HepG2 (cell line): ENCODE measurements around the gene CHRNB1. TPM values are rescaled to one million over a fixed set of nuclear protein-coding genes. Genes with fewer than 3 reads are reported as not detected.

Source experiments
- ARNT2 ChIP-seq: sonication (generic); formaldehyde crosslinking; IDR thresholded peaks from 2 replicates; pipeline ENCODE4 v1.8.0; 2022; ENCODE audit warnings: mild to moderate bottlenecking, low read depth, missing genetic modification reagents, moderate library complexity
- BCL6 ChIP-seq: IDR thresholded peaks from 2 replicates; pipeline ENCODE4 v1.6.1; 2016; ENCODE audit warnings: missing genetic modification reagents, missing compliant biosample characterization
- EED ChIP-seq: sonication (generic); formaldehyde crosslinking; IDR thresholded peaks from 2 replicates; pipeline ENCODE4 v1.5.0; 2020; ENCODE audit warnings: mild to moderate bottlenecking, missing genetic modification reagents
- FLYWCH1 ChIP-seq: sonication (generic); formaldehyde crosslinking; IDR thresholded peaks from 2 replicates; pipeline ENCODE4 v1.8.1; 2023; ENCODE audit warnings: mild to moderate bottlenecking, missing genetic modification reagents
- JARID2 ChIP-seq: sonication (generic); formaldehyde crosslinking; IDR thresholded peaks from 2 replicates; pipeline ENCODE4 v1.8.1; 2023; ENCODE audit warnings: missing genetic modification reagents, inconsistent platforms; ENCODE audit not compliant: insufficient replicate concordance
- SUZ12 ChIP-seq: fragments of 150-350 bp; IDR thresholded peaks from 2 replicates; pipeline ENCODE4 v1.6.1; 2014; ENCODE audit warnings: low read depth, low read length
- ZNF138 ChIP-seq: sonication (generic); formaldehyde crosslinking; IDR thresholded peaks from 2 replicates; pipeline ENCODE4 v1.5.0; 2020; ENCODE audit warnings: mild to moderate bottlenecking, low read depth, missing genetic modification reagents
- ZNF251 ChIP-seq: sonication (generic); formaldehyde crosslinking; IDR thresholded peaks from 2 replicates; pipeline ENCODE4 v1.9.0; 2021; ENCODE audit warnings: mild to moderate bottlenecking, missing genetic modification reagents
- ZNF282 ChIP-seq: fragments of 450-650 bp; IDR thresholded peaks from 2 replicates; pipeline ENCODE4 v1.6.1; 2018; ENCODE audit not compliant: partially characterized antibody
- ZNF546 ChIP-seq: sonication (generic); formaldehyde crosslinking; conservative IDR thresholded peaks from 2 replicates; pipeline ENCODE4 v1.8.1; 2023; ENCODE audit warnings: mild to moderate bottlenecking, missing genetic modification reagents
- ZNF549 ChIP-seq: sonication (generic); formaldehyde crosslinking; IDR thresholded peaks from 2 replicates; pipeline ENCODE4 v1.5.0; 2020; ENCODE audit warnings: missing genetic modification reagents
- ZNF737 ChIP-seq: sonication (generic); formaldehyde crosslinking; IDR thresholded peaks from 2 replicates; pipeline ENCODE4 v1.5.0; 2020; ENCODE audit warnings: missing genetic modification reagents, mild to moderate bottlenecking, borderline replicate concordance
- ZNF75D ChIP-seq: sonication (generic); formaldehyde crosslinking; IDR thresholded peaks from 2 replicates; pipeline ENCODE4 v1.8.1; 2023; ENCODE audit warnings: missing genetic modification reagents, mild to moderate bottlenecking, borderline replicate concordance
- ZNF83 ChIP-seq: sonication (generic); formaldehyde crosslinking; IDR thresholded peaks from 2 replicates; pipeline ENCODE4 v1.4.0; 2020; ENCODE audit warnings: missing genetic modification reagents, mild to moderate bottlenecking, borderline replicate concordance
- ZNF850 ChIP-seq: sonication (generic); formaldehyde crosslinking; conservative IDR thresholded peaks from 2 replicates; pipeline ENCODE4 v1.9.0; 2021; ENCODE audit warnings: mild to moderate bottlenecking, missing genetic modification reagents
- ZSCAN25 ChIP-seq: sonication (generic); formaldehyde crosslinking; IDR thresholded peaks from 2 replicates; pipeline ENCODE4 v1.8.0; 2022; ENCODE audit warnings: mild to moderate bottlenecking, missing genetic modification reagents
- ZSCAN29 ChIP-seq: sonication (generic); formaldehyde crosslinking; conservative IDR thresholded peaks from 2 replicates; pipeline ENCODE4 v1.4.0; 2020; ENCODE audit warnings: mild to moderate bottlenecking, missing genetic modification reagents
- ZZZ3 ChIP-seq: sonication (generic); formaldehyde crosslinking; IDR thresholded peaks from 2 replicates; pipeline ENCODE4 v1.4.0; 2020; ENCODE audit warnings: missing genetic modification reagents, mild to moderate bottlenecking, borderline replicate concordance
- polyA plus RNA-seq, 8 experiments: library from polyadenylated mRNA; depleted of rRNA in 3 of 8; stranded (reverse) in 7 of 8; unstranded in 1 of 8; fragments of >200 nt; fragmentation: Illumina TruSeq in 4 of 8; extraction: Trizol in 4 of 8; gene quantifications; 2 replicates each; pipeline versions ENCODE4 v1.2.1 to v1.2.3, GENCODE V29; 2011 to 2016; ENCODE audit warnings: low read depth in 4 of 8, missing spikeins in 1 of 8, mixed read lengths in 1 of 8; ENCODE audit not compliant: insufficient read depth in 1 of 8
- total RNA-seq, 5 experiments: library from RNA; depleted of rRNA; stranded (reverse); fragments of >200 nt; fragmentation: Illumina TruSeq; extraction: Trizol; gene quantifications; 2 replicates each; pipeline ENCODE4 v1.2.3, GENCODE V29; 2016; ENCODE audit warnings: low read depth in 1 of 5
- TF ChIP-seq, protein P1 (sequence below): sonication (generic); formaldehyde crosslinking; IDR thresholded peaks from 2 replicates; pipeline ENCODE4 v1.4.0; 2020; ENCODE audit warnings: low read depth, mild to moderate bottlenecking, missing genetic modification reagents
- TF ChIP-seq, protein P2 (sequence below): sonication (generic); formaldehyde crosslinking; IDR thresholded peaks from 2 replicates; pipeline ENCODE4 v1.4.0; 2020; ENCODE audit warnings: missing genetic modification reagents, mild to moderate bottlenecking, borderline replicate concordance
- TF ChIP-seq, protein P3 (sequence below): sonication (generic); formaldehyde crosslinking; IDR thresholded peaks from 2 replicates; pipeline ENCODE4 v1.4.0; 2020; ENCODE audit warnings: mild to moderate bottlenecking, missing genetic modification reagents
- TF ChIP-seq, protein P4 (sequence below): sonication (generic); formaldehyde crosslinking; conservative IDR thresholded peaks from 2 replicates; pipeline ENCODE4 v1.4.0; 2020; ENCODE audit warnings: mild to moderate bottlenecking, missing genetic modification reagents, moderate library complexity

Gene CHRNB1
- total and polyA plus RNA-seq, 2 of the 13 experiments (the other 11 are each of a cell fraction or from before 2014, with no cell fraction given): 5.4 to 33.7 TPM

DNA sequence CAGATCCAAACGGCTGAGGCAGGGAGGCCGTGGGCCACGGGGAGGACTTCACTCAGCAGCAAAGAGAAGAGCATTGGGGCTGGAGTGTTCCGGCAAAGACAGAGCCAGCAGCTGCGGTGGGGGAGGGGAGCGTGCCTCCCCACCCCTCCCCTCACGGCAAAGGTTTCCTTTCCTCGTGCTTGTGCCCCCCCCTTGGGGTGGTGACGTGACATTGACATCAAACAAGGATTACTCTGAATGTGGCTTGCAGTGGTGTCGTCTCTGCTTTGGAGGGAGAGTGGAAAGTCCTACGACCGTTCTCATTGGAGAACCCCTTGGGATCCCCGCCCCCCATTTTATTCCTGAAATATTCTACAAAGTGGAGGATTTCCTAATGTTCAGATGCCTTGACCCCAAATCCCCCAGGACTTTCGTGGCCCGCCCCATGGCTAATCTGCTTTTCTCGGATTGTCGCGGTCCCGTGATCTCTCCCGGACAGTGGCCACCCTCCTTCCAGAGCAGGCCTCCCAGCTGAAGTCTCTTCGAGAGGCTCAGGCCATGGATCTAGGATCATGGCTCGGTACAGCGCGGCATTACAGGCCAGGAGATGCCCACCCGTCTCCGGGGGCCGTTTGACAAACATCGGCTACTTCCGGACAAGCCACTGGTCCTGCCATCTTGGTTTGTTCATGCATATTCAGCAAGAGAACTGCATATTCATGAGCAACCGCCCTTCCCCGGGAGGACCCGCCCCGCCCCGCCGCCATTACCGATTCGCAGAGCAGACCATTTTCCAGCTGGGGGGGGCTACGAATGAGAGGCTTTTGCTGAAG lies 38.6 kb downstream of the CHRNB1 start (continued):
- TF ChIP-seq, protein P1, sequence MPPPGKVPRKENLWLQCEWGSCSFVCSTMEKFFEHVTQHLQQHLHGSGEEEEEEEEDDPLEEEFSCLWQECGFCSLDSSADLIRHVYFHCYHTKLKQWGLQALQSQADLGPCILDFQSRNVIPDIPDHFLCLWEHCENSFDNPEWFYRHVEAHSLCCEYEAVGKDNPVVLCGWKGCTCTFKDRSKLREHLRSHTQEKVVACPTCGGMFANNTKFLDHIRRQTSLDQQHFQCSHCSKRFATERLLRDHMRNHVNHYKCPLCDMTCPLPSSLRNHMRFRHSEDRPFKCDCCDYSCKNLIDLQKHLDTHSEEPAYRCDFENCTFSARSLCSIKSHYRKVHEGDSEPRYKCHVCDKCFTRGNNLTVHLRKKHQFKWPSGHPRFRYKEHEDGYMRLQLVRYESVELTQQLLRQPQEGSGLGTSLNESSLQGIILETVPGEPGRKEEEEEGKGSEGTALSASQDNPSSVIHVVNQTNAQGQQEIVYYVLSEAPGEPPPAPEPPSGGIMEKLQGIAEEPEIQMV (CRISPR knock-in tag): no peak
- TF ChIP-seq ARNT2 (CRISPR knock-in tag): no peak
- no peak for TF ChIP-seq JARID2
- no peak for TF ChIP-seq ZZZ3 (CRISPR knock-in tag)
- TF ChIP-seq ZNF282: no peak
- no peak for TF ChIP-seq ZNF75D (CRISPR knock-in tag)
- TF ChIP-seq ZNF737: no peak
- no peak for TF ChIP-seq SUZ12
- 0 out of 2 replicates have a peak, but pooled peaks have one; percentile 23 for TF ChIP-seq EED (CRISPR knock-in tag)
- no peak for TF ChIP-seq ZNF546 (CRISPR knock-in tag)
- TF ChIP-seq, protein P2, sequence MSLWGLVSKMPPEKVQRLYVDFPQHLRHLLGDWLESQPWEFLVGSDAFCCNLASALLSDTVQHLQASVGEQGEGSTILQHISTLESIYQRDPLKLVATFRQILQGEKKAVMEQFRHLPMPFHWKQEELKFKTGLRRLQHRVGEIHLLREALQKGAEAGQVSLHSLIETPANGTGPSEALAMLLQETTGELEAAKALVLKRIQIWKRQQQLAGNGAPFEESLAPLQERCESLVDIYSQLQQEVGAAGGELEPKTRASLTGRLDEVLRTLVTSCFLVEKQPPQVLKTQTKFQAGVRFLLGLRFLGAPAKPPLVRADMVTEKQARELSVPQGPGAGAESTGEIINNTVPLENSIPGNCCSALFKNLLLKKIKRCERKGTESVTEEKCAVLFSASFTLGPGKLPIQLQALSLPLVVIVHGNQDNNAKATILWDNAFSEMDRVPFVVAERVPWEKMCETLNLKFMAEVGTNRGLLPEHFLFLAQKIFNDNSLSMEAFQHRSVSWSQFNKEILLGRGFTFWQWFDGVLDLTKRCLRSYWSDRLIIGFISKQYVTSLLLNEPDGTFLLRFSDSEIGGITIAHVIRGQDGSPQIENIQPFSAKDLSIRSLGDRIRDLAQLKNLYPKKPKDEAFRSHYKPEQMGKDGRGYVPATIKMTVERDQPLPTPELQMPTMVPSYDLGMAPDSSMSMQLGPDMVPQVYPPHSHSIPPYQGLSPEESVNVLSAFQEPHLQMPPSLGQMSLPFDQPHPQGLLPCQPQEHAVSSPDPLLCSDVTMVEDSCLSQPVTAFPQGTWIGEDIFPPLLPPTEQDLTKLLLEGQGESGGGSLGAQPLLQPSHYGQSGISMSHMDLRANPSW: no peak
- no peak for TF ChIP-seq ZNF138
- TF ChIP-seq ZNF549 (CRISPR knock-in tag): no peak
- TF ChIP-seq ZNF850 (CRISPR knock-in tag): no peak
- TF ChIP-seq, protein P3, sequence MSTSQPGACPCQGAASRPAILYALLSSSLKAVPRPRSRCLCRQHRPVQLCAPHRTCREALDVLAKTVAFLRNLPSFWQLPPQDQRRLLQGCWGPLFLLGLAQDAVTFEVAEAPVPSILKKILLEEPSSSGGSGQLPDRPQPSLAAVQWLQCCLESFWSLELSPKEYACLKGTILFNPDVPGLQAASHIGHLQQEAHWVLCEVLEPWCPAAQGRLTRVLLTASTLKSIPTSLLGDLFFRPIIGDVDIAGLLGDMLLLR (CRISPR knock-in tag): 0 out of 2 replicates have a peak, but pooled peaks have one; percentile 55
- TF ChIP-seq ZSCAN29: no peak; the same call in 1 of the 2 replicates
- no peak for TF ChIP-seq FLYWCH1 (CRISPR knock-in tag)
- TF ChIP-seq ZNF251: no peak
- TF ChIP-seq, protein P4, sequence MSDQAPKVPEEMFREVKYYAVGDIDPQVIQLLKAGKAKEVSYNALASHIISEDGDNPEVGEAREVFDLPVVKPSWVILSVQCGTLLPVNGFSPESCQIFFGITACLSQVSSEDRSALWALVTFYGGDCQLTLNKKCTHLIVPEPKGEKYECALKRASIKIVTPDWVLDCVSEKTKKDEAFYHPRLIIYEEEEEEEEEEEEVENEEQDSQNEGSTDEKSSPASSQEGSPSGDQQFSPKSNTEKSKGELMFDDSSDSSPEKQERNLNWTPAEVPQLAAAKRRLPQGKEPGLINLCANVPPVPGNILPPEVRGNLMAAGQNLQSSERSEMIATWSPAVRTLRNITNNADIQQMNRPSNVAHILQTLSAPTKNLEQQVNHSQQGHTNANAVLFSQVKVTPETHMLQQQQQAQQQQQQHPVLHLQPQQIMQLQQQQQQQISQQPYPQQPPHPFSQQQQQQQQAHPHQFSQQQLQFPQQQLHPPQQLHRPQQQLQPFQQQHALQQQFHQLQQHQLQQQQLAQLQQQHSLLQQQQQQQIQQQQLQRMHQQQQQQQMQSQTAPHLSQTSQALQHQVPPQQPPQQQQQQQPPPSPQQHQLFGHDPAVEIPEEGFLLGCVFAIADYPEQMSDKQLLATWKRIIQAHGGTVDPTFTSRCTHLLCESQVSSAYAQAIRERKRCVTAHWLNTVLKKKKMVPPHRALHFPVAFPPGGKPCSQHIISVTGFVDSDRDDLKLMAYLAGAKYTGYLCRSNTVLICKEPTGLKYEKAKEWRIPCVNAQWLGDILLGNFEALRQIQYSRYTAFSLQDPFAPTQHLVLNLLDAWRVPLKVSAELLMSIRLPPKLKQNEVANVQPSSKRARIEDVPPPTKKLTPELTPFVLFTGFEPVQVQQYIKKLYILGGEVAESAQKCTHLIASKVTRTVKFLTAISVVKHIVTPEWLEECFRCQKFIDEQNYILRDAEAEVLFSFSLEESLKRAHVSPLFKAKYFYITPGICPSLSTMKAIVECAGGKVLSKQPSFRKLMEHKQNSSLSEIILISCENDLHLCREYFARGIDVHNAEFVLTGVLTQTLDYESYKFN (CRISPR knock-in tag): 0 out of 2 replicates have a peak, but pooled peaks have one; percentile 47
- TF ChIP-seq ZNF83 (CRISPR knock-in tag): no peak
- no peak; the same call in 1 of the 2 replicates for TF ChIP-seq ZSCAN25 (CRISPR knock-in tag)
- no peak for TF ChIP-seq BCL6
